IPS-18a (cell line): ENCODE measurements around the gene IDH2.
"Not testable (repeated sequence)": the region's sequence is repeated elsewhere in the genome, so short reads cannot be mapped to it uniquely, and the experiment has no call there.

Experiments
- H3K27ac ChIP-seq: one replicate; pipeline ENCODE4 v1.5.1; 2013; ENCODE audit warnings: low read length
- H3K27me3 ChIP-seq: one replicate; pipeline ENCODE4 v1.6.1; 2013; ENCODE audit warnings: mild to moderate bottlenecking, low read length; ENCODE audit not compliant: control insufficient read depth, insufficient read depth
- H3K36me3 ChIP-seq: one replicate; pipeline ENCODE4 v1.6.1; 2013; ENCODE audit warnings: low read depth, low read length; ENCODE audit not compliant: control insufficient read depth
- H3K4me1 ChIP-seq: one replicate; pipeline ENCODE4 v1.6.1; 2013; ENCODE audit warnings: low read depth, low read length; ENCODE audit not compliant: control insufficient read depth
- H3K4me3 ChIP-seq: one replicate; pipeline ENCODE4 v1.5.1; 2013; ENCODE audit warnings: low read length
- H3K9ac ChIP-seq: one replicate; pipeline ENCODE4 v1.6.1; 2013; ENCODE audit warnings: mild to moderate bottlenecking, low read length, moderate library complexity
- H3K9me3 ChIP-seq: one replicate; pipeline ENCODE4 v1.6.1; 2013; ENCODE audit warnings: low read depth, low read length; ENCODE audit not compliant: control insufficient read depth

Gene IDH2

DNA sequence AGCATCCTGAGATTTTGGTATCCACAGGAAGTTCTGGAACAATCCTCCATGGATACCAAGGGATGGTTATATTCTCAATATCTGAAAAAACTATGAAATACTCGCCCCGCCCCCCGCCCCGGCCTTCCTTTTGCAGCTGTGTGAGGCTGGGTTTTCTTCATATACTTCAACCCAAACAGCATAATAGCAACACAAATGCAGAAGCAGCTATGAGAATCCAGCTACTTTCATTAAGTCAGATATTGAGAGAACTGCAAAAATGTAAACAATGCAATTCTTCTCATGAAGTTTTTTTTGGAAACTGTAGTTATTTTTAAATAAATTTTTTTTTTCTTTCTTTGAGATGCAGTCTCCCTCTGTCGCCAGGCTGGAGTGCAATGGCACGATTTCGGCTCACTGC is 10.9 kb upstream of the IDH2 start:
- Histone ChIP-seq H3K9me3 (peaks cover 6% of the 10 kb centered on the region), H3K4me3 (no peak overlapping the region), H3K9ac (no peak overlapping the region), H3K27ac (no peak overlapping the region), H3K4me1 (no peaks in the 10 kb centered on the region), H3K27me3 (no peaks in the 10 kb centered on the region), H3K36me3 (no peaks in the 10 kb centered on the region)

GRCh38 chr15:90109163-90109751 is 7.0 kb upstream of the IDH2 start:
- H3K4me1 ChIP-seq, H3K9me3 ChIP-seq, H3K27me3 ChIP-seq, H3K9ac ChIP-seq, H3K4me3 ChIP-seq, H3K27ac ChIP-seq, H3K36me3 ChIP-seq: not testable (repeated sequence)

GRCh38 chr15:90108038-90108437 is 5.8 kb upstream of the IDH2 start:
- H3K4me3 ChIP-seq, H3K27ac ChIP-seq, H3K36me3 ChIP-seq, H3K9me3 ChIP-seq, H3K9ac ChIP-seq, H3K4me1 ChIP-seq: not testable (repeated sequence)
- H3K27me3 ChIP-seq, result peaks cover 20% of the 10 kb centered on the region

- Histone ChIP-seq H3K4me3 (no peak overlapping the region), H3K27ac (no peak overlapping the region), H3K9me3 (no peaks in the 10 kb centered on the region), H3K27me3 (peaks cover 22% of the 10 kb centered on the region), H3K9ac (no peak overlapping the region), H3K4me1 (no peaks in the 10 kb centered on the region), H3K36me3 (no peaks in the 10 kb centered on the region)
These were observed 4.4 kb upstream of the IDH2 start for GRCh38 chr15:90106522-90107117.

DNA sequence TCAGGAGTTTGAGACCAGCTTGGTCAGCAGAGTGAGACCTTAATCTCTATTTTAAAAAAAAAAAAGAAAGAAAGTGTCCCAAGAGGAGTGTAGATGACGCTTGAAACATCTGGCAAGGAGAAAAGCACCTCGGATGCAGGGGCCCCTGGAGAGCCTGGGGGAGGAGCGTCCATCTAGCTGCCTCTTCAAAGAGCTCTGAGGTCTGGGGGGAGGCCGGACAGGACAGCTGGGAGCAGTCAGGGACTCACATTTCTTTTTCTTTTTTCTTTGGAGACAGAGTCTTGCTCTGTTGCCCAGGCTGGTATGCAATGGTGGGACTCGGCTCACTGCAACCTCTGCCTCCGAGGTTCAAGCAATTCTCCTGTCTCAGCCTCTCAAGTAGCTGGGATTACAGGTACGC is 3.3 kb upstream of the IDH2 start:
- H3K4me1 ChIP-seq, result peaks cover 5% of the 10 kb centered on the region
- H3K27me3 ChIP-seq, result peaks cover 22% of the 10 kb centered on the region
- H3K9ac ChIP-seq, result no peak overlapping the region
- H3K4me3 ChIP-seq, result no peak overlapping the region
- H3K27ac ChIP-seq, result no peak overlapping the region
- H3K9me3 ChIP-seq, result no peaks in the 10 kb centered on the region
- no peaks in the 10 kb centered on the region for H3K36me3 ChIP-seq

DNA sequence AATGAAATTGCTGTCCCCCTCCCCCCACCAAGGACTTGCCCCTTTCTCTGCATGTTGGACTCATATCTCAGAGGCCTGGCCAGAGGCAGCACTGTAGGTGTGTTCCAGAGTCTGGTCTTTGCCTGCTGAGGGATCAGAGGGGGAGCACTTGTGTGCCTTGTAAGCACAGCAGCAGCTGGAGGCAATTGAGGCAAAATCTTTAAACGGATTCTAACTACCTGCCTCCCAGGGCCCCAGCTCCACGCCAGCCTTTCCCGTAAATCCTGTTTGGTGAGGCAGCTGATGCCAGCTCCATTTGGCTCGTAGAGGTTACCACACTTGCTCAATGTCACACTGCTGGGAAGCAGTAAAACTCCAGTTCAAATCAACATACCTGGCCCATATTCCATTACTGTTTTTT is 2.3 kb upstream of the IDH2 start:
- Histone ChIP-seq H3K4me3 (no peak overlapping the region), H3K4me1 (peaks cover 5% of the 10 kb centered on the region), H3K36me3 (no peaks in the 10 kb centered on the region), H3K27me3 (peaks cover 22% of the 10 kb centered on the region), H3K9me3 (no peaks in the 10 kb centered on the region), H3K27ac (no peak overlapping the region), H3K9ac (no peak overlapping the region)

DNA sequence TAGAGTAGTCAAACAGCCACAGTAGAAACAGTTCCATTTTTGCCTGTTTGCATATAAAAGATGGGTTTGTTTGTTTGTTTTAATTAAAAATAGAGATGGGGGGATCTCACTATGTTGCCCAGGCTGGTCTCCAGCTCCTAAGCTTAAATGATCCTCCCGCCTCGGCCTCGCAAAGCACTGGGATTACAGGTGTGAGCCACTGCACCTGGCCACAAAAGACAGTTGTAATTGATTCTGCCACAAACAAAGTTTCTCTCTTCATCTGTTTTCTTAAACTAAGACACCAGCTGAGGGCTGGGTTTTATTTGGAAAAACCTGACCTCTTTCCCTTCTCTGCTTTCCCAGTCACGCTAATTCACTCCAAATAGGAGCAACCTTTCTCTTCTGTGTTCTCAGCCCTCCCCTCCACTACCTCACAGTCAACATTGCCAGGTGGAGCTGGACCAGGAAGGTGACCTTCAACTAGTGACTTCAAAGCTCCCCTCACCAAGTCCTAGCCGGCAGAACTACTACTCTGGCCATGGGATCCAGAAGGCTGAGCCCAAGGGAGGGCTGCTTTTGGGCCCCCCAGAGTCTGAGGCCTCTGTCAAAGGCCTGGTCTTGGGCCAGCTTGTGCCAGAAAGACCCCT is 1.5 kb upstream of the IDH2 start:
- Histone ChIP-seq H3K27ac (no peak overlapping the region), H3K9me3 (no peaks in the 10 kb centered on the region), H3K27me3 (peaks cover 22% of the 10 kb centered on the region), H3K4me3 (no peak overlapping the region), H3K4me1 (peaks cover 5% of the 10 kb centered on the region), H3K36me3 (no peaks in the 10 kb centered on the region), H3K9ac (no peak overlapping the region)

GRCh38 chr15:90101130-90101968 is 919 bp downstream of the IDH2 start:
- no peaks in the 10 kb centered on the region for H3K36me3 ChIP-seq
- peaks cover 5% of the 10 kb centered on the region for H3K4me1 ChIP-seq
- H3K4me3 ChIP-seq, result peak overlapping the region; percentile 68
- H3K27me3 ChIP-seq, result peaks cover 22% of the 10 kb centered on the region
- H3K9ac ChIP-seq, result peak overlapping the region; percentile 65
- H3K27ac ChIP-seq, result no peak overlapping the region
- H3K9me3 ChIP-seq, result no peaks in the 10 kb centered on the region

- H3K4me3 ChIP-seq, result no peak overlapping the region
- no peaks in the 10 kb centered on the region for H3K9me3 ChIP-seq
- no peaks in the 10 kb centered on the region for H3K36me3 ChIP-seq
- H3K4me1 ChIP-seq, result peaks cover 5% of the 10 kb centered on the region
- H3K9ac ChIP-seq, result no peak overlapping the region
- H3K27ac ChIP-seq, result no peak overlapping the region
- H3K27me3 ChIP-seq, result peaks cover 22% of the 10 kb centered on the region
These were observed 2.1 kb downstream of the IDH2 start for GRCh38 chr15:90099868-90100831.

DNA sequence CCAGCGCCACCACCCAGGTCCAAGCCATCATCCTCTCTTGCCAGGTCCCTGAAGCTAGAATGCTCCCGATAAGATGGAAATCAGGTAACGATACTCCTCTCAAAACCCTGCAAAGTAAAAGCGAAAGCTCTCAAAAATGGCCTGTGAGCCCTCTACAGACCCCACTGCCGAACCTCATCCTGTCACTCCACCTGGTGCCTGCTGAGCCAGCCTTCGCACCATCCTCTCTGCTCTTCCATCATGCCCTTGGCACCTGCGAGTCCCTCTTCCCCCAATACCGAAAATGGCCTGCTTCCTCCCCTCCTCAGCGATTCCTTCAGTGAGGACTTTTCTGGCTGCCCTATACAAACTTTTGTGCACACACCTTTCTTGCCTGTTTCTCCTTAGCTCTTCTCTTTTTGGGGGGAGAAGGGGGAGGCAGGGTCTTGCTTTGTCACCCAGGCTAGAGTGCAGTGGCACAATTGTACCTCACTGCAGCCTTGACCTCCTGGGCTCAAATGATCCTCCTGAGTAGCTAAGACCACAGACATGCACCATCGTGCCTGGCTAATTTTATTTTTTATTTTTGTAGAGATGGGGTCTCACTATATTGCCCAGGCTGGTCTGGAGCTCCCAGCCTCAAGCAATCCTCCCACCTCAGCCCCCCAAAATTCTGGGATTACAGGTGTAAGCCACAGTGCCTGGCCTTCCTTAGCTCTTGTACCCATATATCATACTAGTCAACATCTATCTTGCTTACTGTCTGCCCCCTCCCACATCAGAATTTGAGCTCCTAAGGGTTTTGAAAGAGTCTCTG is 3.0 kb downstream of the IDH2 start:
- peaks cover 5% of the 10 kb centered on the region for H3K4me1 ChIP-seq
- no peak overlapping the region for H3K4me3 ChIP-seq
- H3K36me3 ChIP-seq, result no peaks in the 10 kb centered on the region
- H3K27me3 ChIP-seq, result peaks cover 15% of the 10 kb centered on the region
- no peaks in the 10 kb centered on the region for H3K9me3 ChIP-seq
- H3K9ac ChIP-seq, result no peak overlapping the region
- H3K27ac ChIP-seq, result no peak overlapping the region
